Measurements from ENCODE around the gene GARNL3. TPM values are rescaled to one million over a fixed set of nuclear protein-coding genes. Genes with fewer than 3 reads are reported as not detected.

Gene GARNL3
- total RNA-seq, 2 experiments from 2014 or later: 3.8 to 4.2 TPM

DNA sequence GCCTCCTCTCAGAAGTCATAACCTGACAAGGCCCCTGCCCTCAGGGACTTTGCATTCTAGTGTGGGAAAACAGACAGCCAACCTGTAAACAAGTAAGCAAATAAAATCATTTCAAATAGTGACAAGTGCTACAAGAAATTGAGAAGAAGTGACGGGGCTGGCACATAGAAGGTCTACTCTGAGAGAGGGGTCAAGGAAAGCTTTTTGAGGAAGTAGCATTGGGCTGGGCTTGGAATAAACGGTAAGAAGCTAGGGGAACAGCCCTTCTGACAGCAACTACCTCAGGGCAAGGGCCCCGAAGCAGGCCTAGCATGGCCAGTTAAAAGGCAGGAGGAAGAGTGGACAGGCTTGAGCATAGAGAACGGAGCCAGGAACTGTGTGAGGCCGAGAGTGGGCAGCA is 127.6 kb downstream of the GARNL3 start:
- intact Hi-C loops (cut with micrococcal nuclease): loop anchor here (10.0 kb wide), 1 partner anchor 167 kb away; no protein-coding TSS in a partner anchor
- ATAC-seq (no peak), DNase-seq (no peak)
- ChIA-PET POLR2A (interaction anchor here (1.0 kb wide), 1 partner anchor 32 kb away, joined by 3 read pairs; the partner anchor contains the start of gene ZNF79), CTCF (interaction anchor here (1.4 kb wide), 1 partner anchor 177 kb away, joined by 3 read pairs; no protein-coding TSS in a partner anchor)
- no peaks in the 10 kb centered on the region for H3K36me3 Mint-ChIP-seq (ENCODE audit: low read depth)
- peaks cover 53% of the 10 kb centered on the region for H3K27me3 Mint-ChIP-seq
- peaks cover 30% of the 10 kb centered on the region for H3K4me1 Mint-ChIP-seq (ENCODE audit: low read depth)
- TF ChIP-seq, protein P1, sequence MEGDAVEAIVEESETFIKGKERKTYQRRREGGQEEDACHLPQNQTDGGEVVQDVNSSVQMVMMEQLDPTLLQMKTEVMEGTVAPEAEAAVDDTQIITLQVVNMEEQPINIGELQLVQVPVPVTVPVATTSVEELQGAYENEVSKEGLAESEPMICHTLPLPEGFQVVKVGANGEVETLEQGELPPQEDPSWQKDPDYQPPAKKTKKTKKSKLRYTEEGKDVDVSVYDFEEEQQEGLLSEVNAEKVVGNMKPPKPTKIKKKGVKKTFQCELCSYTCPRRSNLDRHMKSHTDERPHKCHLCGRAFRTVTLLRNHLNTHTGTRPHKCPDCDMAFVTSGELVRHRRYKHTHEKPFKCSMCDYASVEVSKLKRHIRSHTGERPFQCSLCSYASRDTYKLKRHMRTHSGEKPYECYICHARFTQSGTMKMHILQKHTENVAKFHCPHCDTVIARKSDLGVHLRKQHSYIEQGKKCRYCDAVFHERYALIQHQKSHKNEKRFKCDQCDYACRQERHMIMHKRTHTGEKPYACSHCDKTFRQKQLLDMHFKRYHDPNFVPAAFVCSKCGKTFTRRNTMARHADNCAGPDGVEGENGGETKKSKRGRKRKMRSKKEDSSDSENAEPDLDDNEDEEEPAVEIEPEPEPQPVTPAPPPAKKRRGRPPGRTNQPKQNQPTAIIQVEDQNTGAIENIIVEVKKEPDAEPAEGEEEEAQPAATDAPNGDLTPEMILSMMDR (IDR thresholded peaks at IDR 0.05): no peak
- H3K27ac Mint-ChIP-seq: no peak overlapping the region
- no peaks in the 10 kb centered on the region for H3K9me3 Mint-ChIP-seq
- no peak overlapping the region for H3K4me3 Mint-ChIP-seq

DNA sequence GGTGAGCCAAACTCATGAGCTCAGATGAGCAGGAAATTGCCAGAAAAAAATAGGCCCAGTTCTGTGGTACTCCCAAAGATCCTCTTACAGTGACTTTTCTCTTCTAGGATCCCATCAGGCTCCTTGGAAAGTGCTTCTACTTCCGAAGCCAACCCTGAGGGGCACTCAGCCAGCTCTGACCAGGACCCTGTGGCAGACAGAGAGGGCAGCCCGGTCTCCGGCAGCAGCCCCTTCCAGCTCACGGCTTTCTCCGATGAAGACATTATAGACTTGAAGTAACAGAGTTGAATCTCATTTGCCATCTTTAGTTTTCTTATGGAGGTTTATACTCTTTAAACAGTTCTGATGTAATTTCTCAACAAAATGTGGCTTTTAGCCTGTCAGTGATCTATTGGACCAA is 128.4 kb downstream of the GARNL3 start:
- DNase-seq: no peak
- Mint-ChIP-seq H3K27me3 (peaks cover 54% of the 10 kb centered on the region), H3K36me3 (ENCODE audit: low read depth) (no peaks in the 10 kb centered on the region), H3K4me3 (no peak overlapping the region), H3K9me3 (no peaks in the 10 kb centered on the region), H3K27ac (no peak overlapping the region), H3K4me1 (ENCODE audit: low read depth) (peaks cover 27% of the 10 kb centered on the region)
- intact Hi-C loops (cut with micrococcal nuclease): loop anchor here (10.0 kb wide), 1 partner anchor 168 kb away; no protein-coding TSS in a partner anchor
- TF ChIP-seq, protein P1 (IDR thresholded peaks at IDR 0.05): no peak
- CTCF ChIA-PET: interaction anchor here (1.4 kb wide), 1 partner anchor 178 kb away, joined by 3 read pairs; no protein-coding TSS in a partner anchor
- ATAC-seq: no peak
- POLR2A ChIA-PET: no interaction called here

DNA sequence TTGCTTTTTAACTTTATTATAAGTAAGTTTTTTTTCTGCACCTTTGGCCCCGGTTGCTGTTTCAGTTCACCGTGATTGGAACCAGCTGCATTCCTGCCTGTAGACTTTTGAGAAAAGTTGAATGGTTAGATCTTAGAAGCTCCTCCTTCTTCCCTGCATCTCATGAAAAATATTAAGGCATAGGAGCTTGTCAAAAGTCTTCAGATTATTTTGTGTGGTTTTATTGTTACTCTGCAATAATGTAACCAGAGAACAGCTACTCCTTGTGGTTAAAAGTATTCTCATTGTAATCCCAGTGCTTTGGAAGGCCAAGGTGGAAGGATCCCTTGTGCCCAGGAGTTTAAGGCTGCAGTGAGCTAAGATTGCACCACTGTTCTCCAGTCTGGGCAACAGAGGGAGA is 129.1 kb downstream of the GARNL3 start:
- POLR2A ChIA-PET: interaction anchor here (0.7 kb wide), 1 partner anchor 132 kb away, joined by 5 read pairs; no protein-coding TSS in a partner anchor
- Mint-ChIP-seq H3K9me3 (no peaks in the 10 kb centered on the region), H3K36me3 (ENCODE audit: low read depth) (no peaks in the 10 kb centered on the region), H3K4me3 (no peak overlapping the region), H3K4me1 (ENCODE audit: low read depth) (peaks cover 23% of the 10 kb centered on the region), H3K27me3 (peaks cover 61% of the 10 kb centered on the region), H3K27ac (no peak overlapping the region)
- no peak for ATAC-seq
- TF ChIP-seq, protein P1 (IDR thresholded peaks at IDR 0.05): no peak
- no peak for DNase-seq
- intact Hi-C loops (cut with micrococcal nuclease): loop anchor here (10.0 kb wide), 1 partner anchor 169 kb away; no protein-coding TSS in a partner anchor
- CTCF ChIA-PET: interaction anchor here (1.4 kb wide), 1 partner anchor 179 kb away, joined by 3 read pairs; no protein-coding TSS in a partner anchor

DNA sequence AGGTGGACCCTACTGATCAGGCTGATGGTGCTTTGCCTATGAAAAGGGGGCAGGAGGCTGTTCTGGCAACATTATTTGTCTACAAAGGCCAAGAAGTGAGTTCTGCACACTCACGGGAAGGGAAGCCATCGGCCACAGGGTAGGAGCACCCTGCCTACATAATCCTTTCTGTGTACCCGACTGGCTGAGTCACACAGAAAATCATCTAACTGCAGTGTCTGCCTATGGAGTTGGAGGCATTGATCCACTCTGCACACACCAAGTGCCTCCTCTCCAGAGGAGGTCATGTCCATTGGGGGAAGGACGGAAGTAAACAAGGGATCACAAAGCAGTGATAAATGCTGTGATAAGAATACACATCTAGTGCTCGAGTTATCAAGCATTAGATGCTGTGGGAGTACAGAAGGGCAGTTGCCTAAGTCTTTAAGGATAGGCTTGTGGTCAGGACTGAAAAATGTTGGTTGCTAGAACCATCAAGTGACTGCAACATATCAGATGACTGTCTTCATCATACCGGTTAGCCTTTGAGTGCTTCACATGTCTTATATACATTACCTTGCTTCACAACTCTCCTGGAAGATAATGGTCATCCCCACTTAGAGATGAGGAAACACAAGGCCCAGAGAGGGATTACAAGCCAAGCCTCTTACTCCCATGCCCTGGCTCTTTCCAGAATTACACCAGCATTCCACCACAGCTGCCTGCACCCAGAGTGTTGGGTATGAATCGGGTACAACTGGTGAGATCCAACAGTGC is 131.1 kb downstream of the GARNL3 start:
- intact Hi-C loops (cut with micrococcal nuclease): loop anchor here (10.0 kb wide), 1 partner anchor 171 kb away; no protein-coding TSS in a partner anchor
- no peaks in the 10 kb centered on the region for H3K36me3 Mint-ChIP-seq (ENCODE audit: low read depth)
- POLR2A ChIA-PET: interaction anchor here (1.7 kb wide), 1 partner anchor 55 kb away, joined by 10 read pairs; the partner anchor contains the start of genes LRSAM1 and RPL12
- ATAC-seq (no peak), DNase-seq (no peak)
- peaks cover 65% of the 10 kb centered on the region for H3K27me3 Mint-ChIP-seq
- TF ChIP-seq, protein P1 (IDR thresholded peaks at IDR 0.05): no peak
- no peak overlapping the region for H3K27ac Mint-ChIP-seq
- H3K4me1 Mint-ChIP-seq (ENCODE audit: low read depth): peaks cover 6% of the 10 kb centered on the region
- CTCF ChIA-PET: interaction anchor here (1.6 kb wide), 1 partner anchor 84 kb away, joined by 10 read pairs; no protein-coding TSS in a partner anchor
- H3K4me3 Mint-ChIP-seq: peak overlapping the region; percentile 39
- no peaks in the 10 kb centered on the region for H3K9me3 Mint-ChIP-seq
